ENCODE data around the gene GOLGA6A. TPM values are rescaled to one million over a fixed set of nuclear protein-coding genes. Genes with fewer than 3 reads are reported as not detected.
A peak's percentile ranks its signal among the peaks of the same experiment; 100 is the strongest.

GOLGA6A gene
- total and polyA plus RNA-seq, 2 of the 13 experiments (the other 11 are each of a cell fraction or from before 2014, with no cell fraction given): 0.04 to 0.22 TPM

DNA sequence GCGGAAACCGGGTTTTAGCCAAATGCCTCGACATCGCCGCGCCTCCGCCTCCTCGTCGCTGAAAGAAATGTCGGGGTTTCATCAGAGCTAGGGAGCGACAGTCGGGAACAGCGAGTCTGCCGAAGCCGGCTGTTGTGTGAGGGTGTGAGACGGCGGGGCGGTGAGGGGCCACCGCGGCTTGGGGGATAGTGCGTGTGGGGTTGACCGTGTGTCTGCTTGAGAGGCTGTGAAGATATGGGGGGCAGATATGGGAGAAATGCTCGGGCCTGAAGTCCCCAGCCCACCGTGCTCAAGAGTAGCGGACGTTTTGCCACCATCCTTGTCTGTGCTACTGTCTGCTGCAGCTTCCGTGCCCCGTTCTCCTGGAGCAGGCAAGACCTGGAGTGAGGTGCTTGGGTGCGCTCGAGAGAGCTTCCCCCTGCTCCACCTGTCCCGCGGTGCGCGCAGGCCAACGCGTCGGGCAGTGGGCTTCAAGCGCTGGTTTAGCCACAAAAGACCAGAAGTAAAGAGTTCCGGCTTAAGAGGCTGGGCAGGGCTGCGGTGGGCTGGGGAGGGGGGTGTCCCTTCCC is 47.3 kb upstream of the GOLGA6A start:
- intact Hi-C loops (cut with micrococcal nuclease; ENCODE audit: unreplicated experiment): no loop called here

DNA sequence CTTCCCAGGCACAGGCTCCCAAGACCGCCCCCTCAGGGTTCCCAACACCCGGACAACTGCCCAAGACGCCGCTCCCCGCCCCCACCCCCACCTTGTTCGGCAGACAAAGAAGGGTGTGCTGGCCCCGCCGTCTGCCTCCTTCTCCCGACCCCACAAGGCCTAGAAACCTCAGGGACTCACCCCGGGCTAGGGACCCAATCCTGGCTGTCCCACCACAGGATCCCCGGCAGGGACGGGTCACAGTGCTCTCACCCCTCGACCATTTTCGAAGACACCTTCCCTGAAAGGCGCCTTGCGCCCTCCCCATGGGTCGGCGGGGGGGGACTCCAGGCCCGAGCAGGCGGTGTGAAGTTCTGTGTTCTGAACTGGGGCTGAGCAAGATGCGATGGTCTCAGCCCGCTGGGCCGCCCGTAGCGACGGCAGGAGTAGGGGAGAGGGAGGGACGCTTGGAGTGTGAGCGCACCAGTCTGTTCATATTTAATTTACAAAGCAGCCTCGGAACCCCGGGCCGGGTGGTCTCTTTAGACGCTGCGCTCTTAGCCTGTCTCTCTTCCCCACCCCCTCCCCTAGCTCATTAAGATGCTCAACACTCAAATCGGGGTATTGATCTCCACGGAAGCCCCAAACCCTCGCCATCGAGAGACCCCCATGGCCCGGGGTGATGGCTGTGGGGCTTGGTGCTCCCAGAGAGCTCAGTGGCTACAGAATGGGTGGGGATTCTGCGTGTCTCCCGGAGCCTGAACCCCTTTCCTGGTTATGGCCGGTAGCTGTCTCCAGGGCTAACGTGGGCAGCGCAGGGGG is 46.6 kb upstream of the GOLGA6A start:
- no peak for DNase-seq (ENCODE audit: low spot score)
- CTCF ChIA-PET (ENCODE audit: low intra/inter-chr PET ratio, low total read pairs): interaction anchor here (1.1 to 3.1 kb wide), 3 partner anchors 174 to 194 kb away, joined by 4 to 19 read pairs (median 16); no protein-coding TSS in a partner anchor

More for the DNA sequence above, 47.3 kb upstream of the GOLGA6A start:
- DNase-seq (ENCODE audit: low spot score) (no peak), ATAC-seq (no peak), FAIRE-seq (no peak)
- Histone ChIP-seq H3K9ac (ENCODE audit: insufficient read depth, low read depth, low read length) (no peak overlapping the region), H4K20me1 (ENCODE audit: insufficient read depth, low read length) (0 out of 2 replicates have a peak, but pooled peaks cover 2% of the 10 kb centered on the region), H3K36me3 (replicated peaks in 1 of 2; ENCODE audit: control insufficient read depth in 1 of 2, insufficient read depth in 2 of 2, low read length in 2 of 2) (no peaks in the 10 kb centered on the region), H3K4me1 (ENCODE audit: insufficient read depth, low read length) (no peaks in the 10 kb centered on the region), H3K27me3 (ENCODE audit: control insufficient read depth in 1 of 2, insufficient read depth in 2 of 2, low read length in 2 of 2) (peaks cover 10 to 53% of the 10 kb centered on the region in 2 experiments; a peak in 4 of 5 replicates), H2AFZ (ENCODE audit: low read length) (no peak overlapping the region), H3K9me3 (ENCODE audit: low read length) (no peaks in the 10 kb centered on the region), H3K4me3 (replicated peaks in 1 of 3; ENCODE audit: insufficient read depth in 1 of 3, low read depth in 2 of 3, low read length in 3 of 3) (no peak overlapping the region), H3K79me2 (ENCODE audit: insufficient read depth, low read length) (no peaks in the 10 kb centered on the region), H3K4me2 (ENCODE audit: low read depth, low read length) (no peak overlapping the region), H3K27ac (ENCODE audit: extremely low read length, insufficient read depth, low read length) (no peak overlapping the region)
- in situ Hi-C loops (cut with HindIII; ENCODE audit: extremely low pct_ligation_motif_present, low pct_unique_long_range_greater_than_20kb): loop anchor here (5.0 kb wide), 1 partner anchor 178 kb away; no protein-coding TSS in a partner anchor
- no TSS peak for BruUV-seq (replicated peaks)
- ChIA-PET CTCF (ENCODE audit: low intra/inter-chr PET ratio, low total read pairs) (no interaction called here), POLR2A (no interaction called here)
- TF ChIP-seq PTBP1 (IDR thresholded peaks at IDR 0.05; ENCODE audit: low read depth, low read length, poor library complexity, severe bottlenecking) (no peak), ZNF891 (CRISPR knock-in tag; IDR thresholded peaks at IDR 0.05) (no peak), ATF7-NPFF (CRISPR knock-in tag; IDR thresholded peaks at IDR 0.05; ENCODE audit: low read depth) (no peak), EZH2 (conservative IDR thresholded peaks at IDR 0.05; ENCODE audit: low read depth, low read length) (peak; percentile 86)
- 15% methylated on average over 21 of the region's 40 CpGs for WGBS (ENCODE audit: low lambda C conversion rate)

More for the DNA sequence above, 46.6 kb upstream of the GOLGA6A start:
- H3K4me1 ChIP-seq (ENCODE audit: insufficient read depth, low read length): no peaks in the 10 kb centered on the region
- no TSS peak for BruUV-seq (replicated peaks)
- 8% methylated on average over 18 of the region's 43 CpGs for WGBS (ENCODE audit: low lambda C conversion rate)
- no peak overlapping the region for H3K27ac ChIP-seq (ENCODE audit: extremely low read length, insufficient read depth, low read length)
- peaks cover 10 to 54% of the 10 kb centered on the region in 2 experiments; a peak in 4 of 5 replicates for H3K27me3 ChIP-seq (ENCODE audit: control insufficient read depth in 1 of 2, insufficient read depth in 2 of 2, low read length in 2 of 2)
- ATAC-seq: no peak
- POLR2A ChIA-PET: no interaction called here
- 0 out of 2 replicates have a peak, but pooled peaks cover 2% of the 10 kb centered on the region for H4K20me1 ChIP-seq (ENCODE audit: insufficient read depth, low read length)
- H3K4me3 ChIP-seq (replicated peaks in 1 of 3; ENCODE audit: insufficient read depth in 1 of 3, low read depth in 2 of 3, low read length in 3 of 3): no peak overlapping the region
- no peak overlapping the region for H2AFZ ChIP-seq (ENCODE audit: low read length)
- no peak overlapping the region for H3K9ac ChIP-seq (ENCODE audit: insufficient read depth, low read depth, low read length)
- FAIRE-seq: no peak
- H3K79me2 ChIP-seq (ENCODE audit: insufficient read depth, low read length): no peaks in the 10 kb centered on the region
- in situ Hi-C loops (cut with HindIII; ENCODE audit: extremely low pct_ligation_motif_present, low pct_unique_long_range_greater_than_20kb): loop anchor here (5.0 kb wide), 1 partner anchor 178 kb away; no protein-coding TSS in a partner anchor
- H3K36me3 ChIP-seq (replicated peaks in 1 of 2; ENCODE audit: control insufficient read depth in 1 of 2, insufficient read depth in 2 of 2, low read length in 2 of 2): no peaks in the 10 kb centered on the region
- no peak overlapping the region for H3K4me2 ChIP-seq (ENCODE audit: low read depth, low read length)
- no peak for TF ChIP-seq CTCF (CRISPR knock-in tag; IDR thresholded peaks at IDR 0.05)
- intact Hi-C loops (cut with micrococcal nuclease; ENCODE audit: unreplicated experiment): no loop called here
- no peaks in the 10 kb centered on the region for H3K9me3 ChIP-seq (ENCODE audit: low read length)

Data from HepG2 (cell line).